ENCODE measurements around the gene CDC23.

Gene CDC23

GRCh38 chr5:138138949-138139780 lies 74.0 kb downstream of the CDC23 start, which contains the start of gene NME5:
TSS of gene NME5 (minus strand) at chr5:138139428. CDS start at chr5:138138780, 648 bp downstream.
- DNase-seq = no peak

All from suppressor macrophage treated with lipopolysaccharide for 4 hours (primary cell).